ENCODE measurements around the gene LYRM4. TPM values are rescaled to one million over a fixed set of nuclear protein-coding genes. Genes with fewer than 3 reads are reported as not detected.

Gene LYRM4
- total RNA-seq, 4 donors from 2014 or later: 9.2 to 28.2 (median 14.2) TPM

- peaks cover 0 to 6% (median 0%) of the 10 kb centered on the region in 3 donors for H3K4me1 ChIP-seq
- intact Hi-C loops (cut with DNase I): no loop called here
- no peak for DNase-seq
- no peaks in the 10 kb centered on the region for H3K9me3 ChIP-seq
- TF ChIP-seq CTCF (IDR thresholded peaks at IDR 0.05): no peak
- no peak for TF ChIP-seq POLR2A (IDR thresholded peaks at IDR 0.05)
- peaks cover 0 to 27% (median 0%) of the 10 kb centered on the region in 3 donors for H3K36me3 ChIP-seq
- H3K4me3 ChIP-seq: no peak overlapping the region
- WGBS, 2 donors: 86 to 93% methylated on average over 2 of the region's 2 CpGs
- H3K27ac ChIP-seq: no peak overlapping the region
- H3K27me3 ChIP-seq: no peaks in the 10 kb centered on the region
Observed at GRCh38 chr6:5215159-5215558, 45.6 kb downstream of the LYRM4 start.

DNA sequence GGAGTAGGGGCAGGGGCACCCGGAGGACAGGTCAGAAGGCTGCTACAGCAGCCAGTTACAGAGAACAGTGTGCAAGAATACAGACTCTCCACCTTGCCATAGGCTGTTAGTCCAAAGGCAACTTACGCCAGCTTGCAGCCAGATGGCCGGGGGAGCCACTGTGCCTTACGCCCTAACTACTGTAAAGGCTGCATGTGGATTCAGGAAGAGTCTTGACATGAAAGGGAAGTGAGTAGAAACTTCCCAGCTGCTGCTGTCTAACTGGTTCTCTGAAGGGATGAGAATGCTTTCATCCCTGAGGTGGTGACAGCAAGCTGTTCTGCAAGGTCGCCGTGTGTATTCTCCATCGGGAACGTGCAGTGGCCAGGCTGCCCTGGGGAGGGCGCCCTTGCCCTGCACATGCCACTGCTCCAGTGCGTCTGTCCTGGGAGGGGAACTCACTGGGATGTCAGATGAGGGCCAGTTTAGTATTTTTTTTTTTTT lies 46.1 kb downstream of the LYRM4 start:
- 54 to 61% methylated on average over 7 to 10 of the region's 10 CpGs for WGBS, 2 donors
- intact Hi-C loops (cut with DNase I): no loop called here
- no peak for DNase-seq

DNA sequence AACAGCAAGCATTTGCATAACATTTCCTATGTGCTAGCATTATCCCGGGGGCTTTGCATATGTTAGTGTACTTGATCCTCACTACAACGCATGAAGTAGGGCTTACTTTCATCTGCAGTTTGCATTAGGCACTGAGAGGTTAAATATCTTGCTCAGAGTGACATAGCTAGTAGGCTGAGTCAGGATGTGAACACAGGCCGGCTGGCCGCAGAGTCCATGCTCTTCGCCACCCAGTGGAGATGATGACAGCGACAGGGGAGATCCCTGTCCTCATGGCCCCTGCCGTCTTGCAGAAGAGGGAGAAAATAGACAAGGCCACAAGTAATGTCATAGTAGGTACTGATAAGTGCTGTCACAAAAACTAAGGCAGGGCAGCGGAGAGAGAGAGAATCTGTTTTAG lies 46.9 kb downstream of the LYRM4 start:
- H3K36me3 ChIP-seq: peaks cover 0 to 27% (median 0%) of the 10 kb centered on the region in 3 donors

More for the DNA sequence above, 46.1 kb downstream of the LYRM4 start:
- no peak overlapping the region for H3K27ac ChIP-seq
- TF ChIP-seq POLR2A (IDR thresholded peaks at IDR 0.05) (no peak), CTCF (IDR thresholded peaks at IDR 0.05) (peak in 4 of 6 experiments; percentile 22 to 66 (median 40))
- no peaks in the 10 kb centered on the region for H3K9me3 ChIP-seq
- peaks cover 0 to 6% (median 0%) of the 10 kb centered on the region in 3 donors for H3K4me1 ChIP-seq
- peaks cover 0 to 27% (median 0%) of the 10 kb centered on the region in 3 donors for H3K36me3 ChIP-seq
- no peak overlapping the region for H3K4me3 ChIP-seq
- H3K27me3 ChIP-seq: no peaks in the 10 kb centered on the region

DNA sequence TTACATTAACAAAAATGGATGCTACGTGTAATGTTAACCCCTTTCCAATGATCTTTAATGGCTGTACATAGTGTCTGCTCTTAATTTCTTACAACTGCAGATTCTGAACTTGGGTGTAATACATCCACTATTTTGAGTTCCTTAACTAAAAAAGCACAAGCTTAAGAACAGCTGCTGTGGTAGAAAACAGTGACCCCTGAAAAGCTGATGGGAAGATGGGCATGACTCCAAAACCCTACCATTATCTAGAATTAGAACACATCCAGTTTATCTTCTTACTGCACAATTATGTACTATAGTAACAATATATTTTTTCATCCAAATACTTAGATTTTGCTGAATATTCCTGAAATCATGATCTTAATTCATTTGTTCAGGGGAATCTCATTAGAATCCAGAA lies 49.3 kb downstream of the LYRM4 start:
- intact Hi-C loops (cut with DNase I): no loop called here

More for the DNA sequence above, 46.9 kb downstream of the LYRM4 start:
- H3K27me3 ChIP-seq: no peaks in the 10 kb centered on the region
- no peak overlapping the region for H3K27ac ChIP-seq
- H3K4me3 ChIP-seq: no peak overlapping the region
- intact Hi-C loops (cut with DNase I): no loop called here
- DNase-seq: no peak
- no peak for TF ChIP-seq CTCF (IDR thresholded peaks at IDR 0.05)
- no peak for TF ChIP-seq POLR2A (IDR thresholded peaks at IDR 0.05)
- H3K4me1 ChIP-seq: peaks cover 0 to 6% (median 0%) of the 10 kb centered on the region in 3 donors
- WGBS, 2 donors: 72 to 78% methylated on average over 7 to 8 of the region's 8 CpGs
- H3K9me3 ChIP-seq: no peaks in the 10 kb centered on the region

More for the DNA sequence above, 49.3 kb downstream of the LYRM4 start:
- Histone ChIP-seq H3K4me1 (peaks cover 0 to 21% (median 0%) of the 10 kb centered on the region in 3 donors), H3K4me3 (no peak overlapping the region), H3K9me3 (no peaks in the 10 kb centered on the region), H3K27me3 (no peaks in the 10 kb centered on the region), H3K27ac (no peak overlapping the region), H3K36me3 (peaks cover 0 to 25% (median 0%) of the 10 kb centered on the region in 3 donors)
- WGBS, 2 donors: 93 to 95% methylated on average over 1 of the region's 1 CpG
- DNase-seq: no peak
- no peak for TF ChIP-seq CTCF (IDR thresholded peaks at IDR 0.05)
- no peak for TF ChIP-seq POLR2A (IDR thresholded peaks at IDR 0.05)

All from esophagus squamous epithelium (tissue), 5 donors.